ENCODE measurements around the gene ZNF385D.

DNA sequence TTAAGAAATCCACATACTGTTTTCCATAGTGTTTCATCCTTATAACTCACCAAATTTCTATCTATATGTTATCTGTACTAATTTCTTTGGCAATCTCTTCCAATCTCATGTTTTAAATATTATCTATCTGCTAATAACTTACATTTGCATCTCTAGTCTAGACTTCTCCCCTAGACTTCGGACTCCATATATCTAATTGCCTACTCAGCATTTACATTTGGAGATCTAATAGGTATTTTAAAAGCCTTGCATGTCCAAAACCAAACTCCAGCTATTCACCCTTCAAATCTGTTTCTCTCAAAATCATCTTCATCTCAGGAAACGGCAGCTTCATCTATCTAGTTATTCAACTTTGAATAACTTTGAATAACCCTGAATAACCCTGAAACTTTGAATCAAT is 35.3 kb downstream of the ZNF385D start:
- no peak for TF ChIP-seq GABPA (IDR thresholded peaks at IDR 0.05 in 1 of 2, conservative IDR thresholded peaks at IDR 0.05 in 1 of 2)
- TF ChIP-seq, protein P1, sequence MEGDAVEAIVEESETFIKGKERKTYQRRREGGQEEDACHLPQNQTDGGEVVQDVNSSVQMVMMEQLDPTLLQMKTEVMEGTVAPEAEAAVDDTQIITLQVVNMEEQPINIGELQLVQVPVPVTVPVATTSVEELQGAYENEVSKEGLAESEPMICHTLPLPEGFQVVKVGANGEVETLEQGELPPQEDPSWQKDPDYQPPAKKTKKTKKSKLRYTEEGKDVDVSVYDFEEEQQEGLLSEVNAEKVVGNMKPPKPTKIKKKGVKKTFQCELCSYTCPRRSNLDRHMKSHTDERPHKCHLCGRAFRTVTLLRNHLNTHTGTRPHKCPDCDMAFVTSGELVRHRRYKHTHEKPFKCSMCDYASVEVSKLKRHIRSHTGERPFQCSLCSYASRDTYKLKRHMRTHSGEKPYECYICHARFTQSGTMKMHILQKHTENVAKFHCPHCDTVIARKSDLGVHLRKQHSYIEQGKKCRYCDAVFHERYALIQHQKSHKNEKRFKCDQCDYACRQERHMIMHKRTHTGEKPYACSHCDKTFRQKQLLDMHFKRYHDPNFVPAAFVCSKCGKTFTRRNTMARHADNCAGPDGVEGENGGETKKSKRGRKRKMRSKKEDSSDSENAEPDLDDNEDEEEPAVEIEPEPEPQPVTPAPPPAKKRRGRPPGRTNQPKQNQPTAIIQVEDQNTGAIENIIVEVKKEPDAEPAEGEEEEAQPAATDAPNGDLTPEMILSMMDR (IDR thresholded peaks at IDR 0.05; ENCODE audit: low read depth, low read length, missing input control) = no peak
- TF ChIP-seq, protein P2, sequence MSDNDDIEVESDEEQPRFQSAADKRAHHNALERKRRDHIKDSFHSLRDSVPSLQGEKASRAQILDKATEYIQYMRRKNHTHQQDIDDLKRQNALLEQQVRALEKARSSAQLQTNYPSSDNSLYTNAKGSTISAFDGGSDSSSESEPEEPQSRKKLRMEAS (IDR thresholded peaks at IDR 0.05) = no peak
- TF ChIP-seq RAD21 (IDR thresholded peaks at IDR 0.05) = no peak
- TF ChIP-seq TAF1 (conservative IDR thresholded peaks at IDR 0.05) = no peak
- no peak for TF ChIP-seq JUND (IDR thresholded peaks at IDR 0.05)
- TF ChIP-seq, protein P3, sequence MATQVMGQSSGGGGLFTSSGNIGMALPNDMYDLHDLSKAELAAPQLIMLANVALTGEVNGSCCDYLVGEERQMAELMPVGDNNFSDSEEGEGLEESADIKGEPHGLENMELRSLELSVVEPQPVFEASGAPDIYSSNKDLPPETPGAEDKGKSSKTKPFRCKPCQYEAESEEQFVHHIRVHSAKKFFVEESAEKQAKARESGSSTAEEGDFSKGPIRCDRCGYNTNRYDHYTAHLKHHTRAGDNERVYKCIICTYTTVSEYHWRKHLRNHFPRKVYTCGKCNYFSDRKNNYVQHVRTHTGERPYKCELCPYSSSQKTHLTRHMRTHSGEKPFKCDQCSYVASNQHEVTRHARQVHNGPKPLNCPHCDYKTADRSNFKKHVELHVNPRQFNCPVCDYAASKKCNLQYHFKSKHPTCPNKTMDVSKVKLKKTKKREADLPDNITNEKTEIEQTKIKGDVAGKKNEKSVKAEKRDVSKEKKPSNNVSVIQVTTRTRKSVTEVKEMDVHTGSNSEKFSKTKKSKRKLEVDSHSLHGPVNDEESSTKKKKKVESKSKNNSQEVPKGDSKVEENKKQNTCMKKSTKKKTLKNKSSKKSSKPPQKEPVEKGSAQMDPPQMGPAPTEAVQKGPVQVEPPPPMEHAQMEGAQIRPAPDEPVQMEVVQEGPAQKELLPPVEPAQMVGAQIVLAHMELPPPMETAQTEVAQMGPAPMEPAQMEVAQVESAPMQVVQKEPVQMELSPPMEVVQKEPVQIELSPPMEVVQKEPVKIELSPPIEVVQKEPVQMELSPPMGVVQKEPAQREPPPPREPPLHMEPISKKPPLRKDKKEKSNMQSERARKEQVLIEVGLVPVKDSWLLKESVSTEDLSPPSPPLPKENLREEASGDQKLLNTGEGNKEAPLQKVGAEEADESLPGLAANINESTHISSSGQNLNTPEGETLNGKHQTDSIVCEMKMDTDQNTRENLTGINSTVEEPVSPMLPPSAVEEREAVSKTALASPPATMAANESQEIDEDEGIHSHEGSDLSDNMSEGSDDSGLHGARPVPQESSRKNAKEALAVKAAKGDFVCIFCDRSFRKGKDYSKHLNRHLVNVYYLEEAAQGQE (IDR thresholded peaks at IDR 0.05) = no peak
- TF ChIP-seq YY1 (IDR thresholded peaks at IDR 0.05) = no peak
- TF ChIP-seq, protein P4, sequence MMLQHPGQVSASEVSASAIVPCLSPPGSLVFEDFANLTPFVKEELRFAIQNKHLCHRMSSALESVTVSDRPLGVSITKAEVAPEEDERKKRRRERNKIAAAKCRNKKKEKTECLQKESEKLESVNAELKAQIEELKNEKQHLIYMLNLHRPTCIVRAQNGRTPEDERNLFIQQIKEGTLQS (IDR thresholded peaks at IDR 0.05) = no peak

Data from liver (tissue), 3 donors.